Type B pancreatic cell (in vitro differentiated cells): Measurements from ENCODE around the gene HDAC9. TPM values are rescaled to one million over a fixed set of nuclear protein-coding genes. Genes with fewer than 3 reads are reported as not detected.

ENCODE experiments used
- DNase-seq: peaks from one replicate; pipeline ENCODE4 v3.0.0; 2021; ENCODE audit warnings: mixed read lengths; ENCODE audit not compliant: unreplicated experiment; ENCODE audit errors: extremely low spot score
- H3K27ac Mint-ChIP-seq: 2 replicates; pipeline ENCODE4 v1.8.0; 2021; ENCODE audit warnings: mild to moderate bottlenecking, mixed read lengths
- H3K27me3 Mint-ChIP-seq: 2 replicates; pipeline ENCODE4 v1.8.0; 2021; ENCODE audit warnings: mixed read lengths
- H3K36me3 Mint-ChIP-seq: 2 replicates; pipeline ENCODE4 v1.8.0; 2021; ENCODE audit warnings: mixed read lengths
- H3K4me1 Mint-ChIP-seq: one replicate; pipeline ENCODE4 v1.8.0; 2021; ENCODE audit warnings: mixed read lengths; ENCODE audit not compliant: unreplicated experiment
- H3K4me3 Mint-ChIP-seq: 2 replicates; pipeline ENCODE4 v1.8.0; 2021; ENCODE audit warnings: mild to moderate bottlenecking, mixed read lengths
- H3K9me3 Mint-ChIP-seq: 2 replicates; pipeline ENCODE4 v1.8.0; 2021; ENCODE audit warnings: mixed read lengths
- total RNA-seq: library from RNA; stranded (reverse); gene quantifications from 2 replicates; pipeline ENCODE4 v1.2.1, GENCODE V29; 2021; ENCODE audit warnings: low replicate concordance
- TF ChIP-seq, protein P1 (sequence below): fragments of 200-600 bp; sonication (generic); conservative IDR thresholded peaks from 2 replicates; pipeline ENCODE4 v1.5.0; 2021; ENCODE audit warnings: antibody characterized with exemption, mild to moderate bottlenecking

The HDAC9 gene
- total RNA-seq, 1 donor from 2014 or later = 6.8 TPM

DNA sequence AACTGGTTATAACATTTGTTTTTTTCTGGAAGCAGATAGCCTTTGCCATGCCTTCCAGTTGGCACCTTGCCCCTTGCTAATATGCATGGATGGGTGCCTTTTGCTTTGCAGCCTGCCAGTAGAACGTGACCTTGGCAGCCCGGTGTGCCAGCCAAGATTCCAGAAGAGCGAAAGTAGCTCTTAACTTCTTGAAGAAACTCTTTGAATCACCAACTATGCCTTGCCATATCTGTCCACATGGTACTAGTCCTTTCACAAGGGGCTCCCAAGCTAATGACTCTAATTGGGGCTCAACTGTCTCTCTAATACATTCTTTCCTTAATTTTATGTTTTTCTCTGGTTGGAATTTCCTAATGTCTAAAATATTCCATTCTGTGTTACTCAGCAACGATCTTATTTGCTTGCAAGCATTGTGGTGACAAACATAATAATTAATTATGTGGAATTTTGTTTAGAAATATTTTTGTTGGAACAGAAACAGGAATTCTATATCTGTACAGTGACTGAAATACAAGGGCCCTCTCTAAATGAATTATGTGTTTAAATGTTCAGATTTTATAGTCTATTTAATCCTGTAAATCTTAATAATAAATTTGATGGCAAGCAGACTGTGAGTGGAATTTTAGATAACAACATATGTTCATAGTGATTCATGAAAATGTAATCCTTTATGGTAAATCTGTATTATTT is 45.8 kb downstream of the HDAC9 start:
- Mint-ChIP-seq H3K27ac (no peak overlapping the region), H3K4me1 (no peaks in the 10 kb centered on the region), H3K27me3 (no peaks in the 10 kb centered on the region), H3K36me3 (no peaks in the 10 kb centered on the region), H3K9me3 (no peaks in the 10 kb centered on the region), H3K4me3 (no peak overlapping the region)
- no peak for DNase-seq
- TF ChIP-seq, protein P1, sequence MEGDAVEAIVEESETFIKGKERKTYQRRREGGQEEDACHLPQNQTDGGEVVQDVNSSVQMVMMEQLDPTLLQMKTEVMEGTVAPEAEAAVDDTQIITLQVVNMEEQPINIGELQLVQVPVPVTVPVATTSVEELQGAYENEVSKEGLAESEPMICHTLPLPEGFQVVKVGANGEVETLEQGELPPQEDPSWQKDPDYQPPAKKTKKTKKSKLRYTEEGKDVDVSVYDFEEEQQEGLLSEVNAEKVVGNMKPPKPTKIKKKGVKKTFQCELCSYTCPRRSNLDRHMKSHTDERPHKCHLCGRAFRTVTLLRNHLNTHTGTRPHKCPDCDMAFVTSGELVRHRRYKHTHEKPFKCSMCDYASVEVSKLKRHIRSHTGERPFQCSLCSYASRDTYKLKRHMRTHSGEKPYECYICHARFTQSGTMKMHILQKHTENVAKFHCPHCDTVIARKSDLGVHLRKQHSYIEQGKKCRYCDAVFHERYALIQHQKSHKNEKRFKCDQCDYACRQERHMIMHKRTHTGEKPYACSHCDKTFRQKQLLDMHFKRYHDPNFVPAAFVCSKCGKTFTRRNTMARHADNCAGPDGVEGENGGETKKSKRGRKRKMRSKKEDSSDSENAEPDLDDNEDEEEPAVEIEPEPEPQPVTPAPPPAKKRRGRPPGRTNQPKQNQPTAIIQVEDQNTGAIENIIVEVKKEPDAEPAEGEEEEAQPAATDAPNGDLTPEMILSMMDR = no peak

DNA sequence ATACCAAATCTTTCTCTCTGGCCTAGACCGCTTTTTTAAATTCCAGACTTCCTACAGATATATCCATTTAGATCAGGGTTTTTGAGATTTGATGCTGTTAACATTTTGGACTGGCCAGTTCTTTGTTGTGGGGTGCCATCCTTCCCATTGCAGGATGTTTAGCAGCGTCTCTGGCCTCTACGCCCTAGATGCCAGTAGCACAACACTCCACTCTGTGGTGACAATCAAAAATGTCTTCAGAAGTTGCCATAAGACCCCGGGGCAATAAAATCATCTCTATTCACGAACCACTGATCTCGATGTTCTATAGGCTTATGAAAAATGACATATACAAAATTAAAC is 46.3 kb downstream of the HDAC9 start:
- Mint-ChIP-seq H3K27me3 (no peaks in the 10 kb centered on the region), H3K36me3 (no peaks in the 10 kb centered on the region), H3K27ac (no peak overlapping the region), H3K4me3 (no peak overlapping the region), H3K9me3 (no peaks in the 10 kb centered on the region), H3K4me1 (no peaks in the 10 kb centered on the region)
- TF ChIP-seq, protein P1 = no peak
- DNase-seq = no peak

DNA sequence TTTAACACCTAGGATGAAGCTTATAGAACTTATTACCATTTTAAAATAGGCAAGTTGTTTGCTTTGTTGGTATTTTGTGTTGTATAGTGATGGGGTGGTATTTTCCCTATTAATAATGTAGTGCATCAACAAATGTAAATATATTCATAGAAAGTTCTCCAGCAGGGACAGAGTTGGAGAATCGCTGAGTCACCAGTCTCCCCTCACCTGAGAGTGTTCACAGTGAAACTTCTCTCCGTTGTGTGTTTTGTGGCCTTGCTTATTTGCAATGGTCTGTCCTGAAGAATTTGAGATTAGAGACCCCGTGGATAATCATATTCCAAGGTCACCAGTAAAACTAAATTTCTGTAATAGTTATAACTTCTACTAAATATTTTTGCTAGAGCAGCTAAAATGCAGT is 51.0 kb downstream of the HDAC9 start:
- Mint-ChIP-seq H3K27ac (no peak overlapping the region), H3K4me1 (peaks cover 4% of the 10 kb centered on the region), H3K9me3 (no peaks in the 10 kb centered on the region), H3K4me3 (no peak overlapping the region), H3K27me3 (no peaks in the 10 kb centered on the region), H3K36me3 (no peaks in the 10 kb centered on the region)
- DNase-seq = no peak
- TF ChIP-seq, protein P1 = no peak

DNA sequence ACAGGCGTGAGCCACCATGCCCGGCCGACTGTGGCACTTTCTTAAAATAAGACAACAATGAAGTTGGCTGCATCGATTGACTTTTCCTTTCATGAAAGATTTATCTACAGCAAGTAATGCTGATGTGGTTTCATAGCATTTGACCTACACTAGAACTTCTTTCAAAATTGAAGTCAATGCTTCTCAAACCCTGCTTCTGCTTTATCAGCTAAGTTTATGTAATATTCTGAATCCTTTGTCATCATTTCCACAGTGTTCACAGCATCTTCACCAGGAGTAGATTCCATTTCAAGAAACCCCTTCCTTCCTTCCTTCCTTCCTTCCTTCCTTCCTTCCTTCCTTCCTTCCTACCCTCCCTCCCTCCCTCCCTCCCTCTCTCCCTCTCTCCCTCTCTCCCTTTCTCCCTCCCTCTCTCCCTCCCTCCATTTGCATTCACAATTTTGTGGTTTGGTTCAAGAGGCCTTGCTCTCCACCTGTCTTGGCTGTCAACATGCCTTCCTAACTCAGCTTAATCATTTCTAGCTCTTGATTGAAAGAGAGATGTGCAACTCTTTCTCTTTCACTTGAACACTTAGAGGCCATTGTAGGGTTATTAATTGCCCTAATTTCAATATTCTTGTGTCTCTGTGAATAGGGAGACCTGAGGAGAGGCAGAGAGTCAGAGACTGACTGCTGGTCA is 52.1 kb downstream of the HDAC9 start:
- DNase-seq = no peak
- Mint-ChIP-seq H3K4me3 (no peak overlapping the region), H3K9me3 (no peaks in the 10 kb centered on the region), H3K4me1 (peaks cover 7% of the 10 kb centered on the region), H3K27ac (no peak overlapping the region), H3K27me3 (no peaks in the 10 kb centered on the region), H3K36me3 (no peaks in the 10 kb centered on the region)
- TF ChIP-seq, protein P1 = no peak

DNA sequence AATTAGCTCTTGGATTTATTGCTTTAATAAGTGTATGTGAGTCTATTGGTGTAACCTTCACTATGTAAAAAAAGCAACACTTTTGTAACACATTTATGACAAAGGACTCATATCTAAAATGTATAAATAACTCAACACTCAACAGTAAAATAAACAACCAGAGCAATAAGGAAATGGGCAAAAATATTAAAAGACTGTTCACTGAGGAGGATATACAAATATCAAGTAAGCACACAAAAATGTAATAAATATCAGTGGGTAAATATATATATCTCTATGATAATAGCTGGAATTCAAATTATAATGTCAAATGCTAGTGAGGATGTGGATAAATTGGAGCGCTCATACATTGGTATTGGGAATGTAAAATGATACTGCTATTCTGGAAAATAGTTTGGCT is 53.0 kb downstream of the HDAC9 start:
- H3K27me3 Mint-ChIP-seq = no peaks in the 10 kb centered on the region
- no peak overlapping the region for H3K27ac Mint-ChIP-seq
- DNase-seq = no peak
- TF ChIP-seq, protein P1 = no peak
- no peaks in the 10 kb centered on the region for H3K9me3 Mint-ChIP-seq
- peaks cover 10% of the 10 kb centered on the region for H3K4me1 Mint-ChIP-seq
- no peak overlapping the region for H3K4me3 Mint-ChIP-seq
- no peaks in the 10 kb centered on the region for H3K36me3 Mint-ChIP-seq
